Activated CD4-positive, CD25-positive, alpha-beta regulatory T cell (primary cell): Measurements from ENCODE around the gene TMEM233.
"Not testable (repeated sequence)": the region's sequence is repeated elsewhere in the genome, so short reads cannot be mapped to it uniquely, and the experiment has no call there.

Experiments used
- DNase-seq, 4 experiments: peaks; one replicate each; lab custom pipeline; 2025; lab: John Stamatoyannopoulos, UW

The TMEM233 gene

GRCh38 chr12:119609358-119609757 is 15.8 kb downstream of the TMEM233 start:
- no peak for DNase-seq

- no peak for DNase-seq
These were observed 19.9 kb downstream of the TMEM233 start for GRCh38 chr12:119613319-119613936.

- no peak for DNase-seq
These were observed 21.1 kb downstream of the TMEM233 start for GRCh38 chr12:119614705-119615104.

- no peak for DNase-seq
These were observed 22.2 kb downstream of the TMEM233 start for GRCh38 chr12:119615518-119616475.

GRCh38 chr12:119618328-119618896 is 24.8 kb downstream of the TMEM233 start:
- DNase-seq: not testable (repeated sequence)

DNA sequence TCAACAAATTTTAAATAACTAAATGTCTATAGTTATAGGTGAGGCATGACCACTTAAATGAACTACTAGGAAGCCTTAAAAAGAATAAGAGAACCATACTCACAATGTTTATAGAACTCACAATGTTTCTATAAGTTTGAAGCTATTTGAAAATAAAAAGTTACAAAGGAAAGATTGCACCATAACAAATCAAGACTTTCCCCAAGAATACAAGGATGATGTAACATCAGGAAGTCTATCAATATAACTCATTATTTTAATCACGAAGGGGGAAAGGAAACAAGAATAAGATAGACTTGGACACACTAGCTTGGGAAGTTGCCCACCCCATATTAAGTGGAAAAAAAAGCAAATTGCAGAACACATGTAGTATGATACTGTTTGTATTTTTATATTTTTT is 26.9 kb downstream of the TMEM233 start:
- DNase-seq: no peak

DNA sequence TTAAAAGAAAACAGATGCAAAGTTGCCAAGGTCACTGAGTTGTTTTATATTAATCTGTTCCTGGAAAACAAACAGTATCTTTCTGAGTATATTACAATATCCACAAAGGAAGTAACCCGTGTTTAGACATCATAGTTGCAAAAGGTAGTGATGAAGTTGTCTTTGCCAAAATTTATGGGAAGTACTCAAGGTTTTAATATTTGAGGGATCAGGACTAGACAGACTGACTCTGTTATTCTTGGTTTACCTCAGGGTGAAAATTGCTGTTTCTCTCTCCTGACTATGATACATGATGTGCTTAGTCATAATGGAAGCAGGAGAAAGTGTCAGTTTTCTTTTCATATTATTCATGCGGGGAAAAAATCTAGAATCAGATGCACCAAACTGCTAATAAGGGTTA is 28.3 kb downstream of the TMEM233 start:
- no peak for DNase-seq

DNA sequence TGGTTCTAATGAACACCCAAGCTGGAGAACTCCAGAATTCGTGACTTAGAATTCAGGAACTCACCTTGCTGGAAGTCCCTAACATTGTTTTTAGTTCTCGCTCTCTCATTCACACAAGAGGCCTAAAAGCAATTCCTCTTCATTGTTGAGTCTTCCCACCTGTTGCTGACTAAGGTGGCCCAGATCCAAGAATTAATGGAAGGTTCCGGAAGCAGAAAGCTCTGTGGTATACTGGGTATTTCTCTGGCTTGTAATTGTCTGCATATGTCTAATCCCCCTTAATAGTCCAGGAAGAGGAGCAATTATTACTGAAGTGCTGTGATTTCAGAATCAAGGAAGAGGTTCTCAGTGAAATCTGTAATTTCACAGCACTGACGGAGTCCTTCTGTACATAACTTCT is 31.4 kb downstream of the TMEM233 start:
- DNase-seq: no peak

DNA sequence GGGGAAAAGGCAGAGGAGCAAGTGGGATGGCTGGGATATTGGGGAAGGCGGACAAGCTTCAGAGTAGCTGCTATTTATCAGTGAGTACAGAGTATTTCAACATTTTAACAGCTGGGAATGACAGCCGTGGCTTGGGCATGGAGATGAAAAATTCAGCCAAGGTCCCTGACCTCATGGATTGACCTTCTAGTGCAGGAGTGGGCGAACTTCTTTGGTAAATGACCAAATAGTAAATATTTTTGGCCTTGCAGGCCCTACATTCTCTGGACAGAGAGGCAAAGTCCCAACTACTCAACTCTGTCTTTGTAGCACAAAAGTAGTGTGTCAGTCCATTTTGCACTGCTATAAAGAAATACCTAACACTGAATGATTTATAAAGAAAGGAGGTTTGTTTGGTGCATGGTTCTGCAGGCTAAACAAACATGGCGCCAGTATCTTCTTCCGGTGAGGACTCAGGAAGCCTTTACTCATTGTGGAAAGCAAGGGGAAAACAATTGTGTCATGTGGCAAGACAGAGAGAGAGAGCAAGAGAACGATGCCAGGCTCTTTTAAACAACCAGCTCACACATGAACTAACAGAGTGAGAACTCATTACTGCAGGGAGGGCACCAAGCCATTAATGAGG is 33.6 kb downstream of the TMEM233 start:
- DNase-seq: no peak

DNA sequence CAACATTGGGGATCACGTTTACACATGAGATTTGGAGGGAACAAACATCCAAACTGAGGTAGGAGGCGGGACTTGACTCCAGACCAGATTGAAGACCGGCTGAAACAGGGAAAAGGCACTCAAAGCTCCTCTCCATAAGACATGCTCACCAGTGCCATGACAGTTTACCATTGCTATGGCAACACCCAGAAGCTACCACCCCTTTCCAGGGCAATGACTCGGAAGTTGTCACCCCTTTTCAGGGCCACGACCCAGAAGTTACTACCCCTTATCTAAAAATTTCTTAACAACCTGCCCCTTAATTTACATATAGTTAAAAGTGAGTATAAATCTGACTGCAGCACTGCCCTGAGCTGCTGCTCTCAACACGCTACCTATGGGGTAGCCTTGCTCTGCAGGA is 34.1 kb downstream of the TMEM233 start:
- no peak for DNase-seq

- DNase-seq: no peak
These were observed 36.7 kb downstream of the TMEM233 start for GRCh38 chr12:119630223-119630780.

GRCh38 chr12:119630962-119631550 is 37.5 kb downstream of the TMEM233 start:
- no peak for DNase-seq

DNA sequence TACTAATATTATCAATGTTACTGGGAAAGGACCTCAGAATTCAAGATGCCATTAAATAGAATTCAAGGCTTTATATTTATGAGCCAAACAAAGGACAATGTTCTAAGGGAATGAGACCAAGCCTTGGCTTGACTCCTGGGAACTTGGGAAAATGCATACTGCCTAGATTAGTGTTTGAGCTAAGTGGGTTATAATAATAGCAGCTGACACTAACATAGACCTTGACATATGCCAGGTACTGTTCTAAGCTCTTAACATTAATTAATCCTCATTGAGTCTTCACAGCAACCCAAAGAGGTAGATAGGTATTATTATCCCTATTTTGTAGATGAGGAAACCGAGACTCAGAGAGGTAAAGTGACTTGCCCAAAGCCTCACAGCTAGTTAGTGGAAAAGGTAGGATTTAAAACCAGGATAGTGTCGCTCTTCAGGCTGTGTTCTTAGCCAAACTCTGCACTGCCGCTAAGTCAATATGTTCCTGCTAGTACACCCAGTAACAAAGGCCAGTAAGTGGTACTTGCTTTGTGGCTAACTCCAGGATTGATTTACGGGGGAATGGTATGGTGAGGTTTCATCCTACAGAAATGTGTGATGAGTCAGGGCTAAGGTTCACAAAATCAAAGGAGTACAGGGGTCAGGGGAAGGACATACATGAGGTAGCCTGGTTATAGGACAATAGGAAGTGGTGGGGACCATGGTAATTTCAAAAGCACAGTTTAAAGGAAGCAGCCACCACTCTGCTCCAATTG is 38.5 kb downstream of the TMEM233 start:
- no peak for DNase-seq

DNA sequence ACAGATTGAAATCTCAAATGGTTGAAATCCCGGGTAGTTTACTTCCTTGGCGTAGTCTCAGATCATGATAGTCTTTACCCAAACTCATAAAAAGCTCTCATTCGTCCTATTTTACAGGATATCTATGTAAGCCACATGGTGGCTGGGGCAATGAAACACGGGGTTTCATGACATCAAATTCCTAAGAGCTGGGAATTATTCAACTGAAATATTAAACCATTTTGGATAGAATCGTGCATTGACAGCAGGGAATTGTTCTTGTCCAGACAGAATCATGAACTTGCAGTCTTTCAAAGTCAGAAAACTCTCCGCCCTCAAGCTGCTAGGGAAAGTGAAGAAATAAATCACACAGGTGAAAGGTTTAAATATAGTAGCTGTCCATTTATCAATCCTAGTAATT is 41.2 kb downstream of the TMEM233 start:
- DNase-seq: no peak

DNA sequence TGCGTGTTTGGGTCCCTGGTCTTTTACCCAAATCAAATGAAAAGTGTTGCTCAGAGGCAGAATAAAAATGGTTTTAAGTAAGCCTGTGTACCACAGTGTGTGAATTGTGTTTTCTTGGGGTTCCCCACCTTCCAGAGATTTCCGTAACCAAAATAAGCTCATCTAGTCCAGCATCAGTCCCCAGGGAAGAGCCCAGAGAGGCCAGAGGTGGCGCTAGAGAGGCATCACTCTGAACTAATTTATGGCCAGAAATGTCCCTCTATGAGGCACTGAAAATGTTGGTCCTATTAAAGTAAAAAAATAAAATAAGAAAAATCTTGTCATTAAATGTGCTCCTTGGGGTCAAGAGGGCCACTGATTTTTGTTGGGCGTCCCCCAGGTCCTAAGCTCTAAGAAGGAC is 49.4 kb downstream of the TMEM233 start:
- no peak for DNase-seq

DNA sequence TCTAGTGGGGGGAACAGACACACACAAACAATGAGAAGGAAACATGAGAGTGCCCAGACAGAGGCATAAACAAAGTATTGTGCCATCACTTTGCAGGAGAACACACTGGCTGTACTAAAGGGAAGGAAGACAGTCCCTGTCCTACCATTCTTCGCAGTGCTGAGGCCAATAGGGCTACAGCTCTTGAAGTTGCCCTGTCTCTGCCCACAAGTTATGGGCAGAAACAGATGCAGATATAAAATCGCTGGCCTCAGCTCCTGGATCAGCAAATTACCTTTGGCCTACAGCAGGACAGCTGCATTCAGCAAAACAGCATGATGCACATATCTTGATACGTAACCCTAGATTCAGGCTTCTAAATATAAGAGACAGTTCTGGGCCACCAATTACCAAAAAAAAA is 51.4 kb downstream of the TMEM233 start:
- no peak for DNase-seq

GRCh38 chr12:119645535-119646059 is 52.0 kb downstream of the TMEM233 start:
- no peak for DNase-seq

DNA sequence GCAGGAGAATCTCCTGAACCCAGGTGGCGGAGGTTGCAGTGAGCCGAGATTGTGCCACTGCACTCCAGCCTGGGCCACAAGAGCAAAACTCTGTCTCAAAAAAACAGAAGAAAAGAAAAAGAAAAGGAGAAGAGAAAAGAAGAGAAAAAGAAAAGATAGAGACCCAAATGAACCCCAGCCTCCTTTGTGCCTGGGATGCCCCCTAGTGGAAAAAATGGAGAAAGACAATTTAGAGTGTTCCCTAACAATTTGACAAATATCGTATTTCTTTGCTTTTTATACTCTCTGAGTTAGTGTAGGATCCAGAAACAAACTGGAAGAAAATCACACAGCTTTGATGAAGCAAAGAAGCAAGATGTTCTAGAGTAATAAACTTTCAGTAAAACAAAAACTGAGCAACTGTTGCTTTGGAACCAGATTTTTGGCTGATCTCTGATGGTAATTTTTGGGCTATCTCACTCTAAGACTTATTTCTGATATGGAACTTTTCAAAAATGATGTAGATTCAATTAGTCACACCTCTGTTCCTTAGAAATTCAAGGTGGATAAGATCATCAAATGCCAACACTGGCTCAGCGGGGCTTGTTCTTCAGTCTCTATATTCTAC is 55.7 kb downstream of the TMEM233 start:
- no peak for DNase-seq

DNA sequence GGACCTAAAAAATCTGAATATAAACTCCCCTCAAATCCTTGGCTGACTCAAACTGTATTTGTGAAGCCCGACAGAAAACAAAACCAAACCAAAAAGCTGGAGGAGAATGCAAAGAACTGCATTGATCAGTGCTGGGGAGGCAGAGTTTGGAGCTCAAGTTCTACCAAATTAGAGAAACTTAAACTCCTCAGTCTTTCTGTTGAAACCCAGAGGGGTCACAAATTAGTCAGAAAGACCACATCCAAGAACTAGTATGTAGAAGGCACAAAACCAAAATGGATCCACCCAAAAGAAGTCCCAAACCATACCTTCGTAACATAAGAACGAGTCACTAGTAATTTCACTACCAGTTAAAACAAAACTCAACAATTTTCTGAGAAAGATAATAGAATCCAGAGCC is 59.1 kb downstream of the TMEM233 start:
- no peak for DNase-seq

GRCh38 chr12:119657001-119657400 is 63.4 kb downstream of the TMEM233 start:
- DNase-seq: not testable (repeated sequence)
